ENCODE results near the gene WASF3. TPM values are rescaled to one million over a fixed set of nuclear protein-coding genes. Genes with fewer than 3 reads are reported as not detected.
A peak's percentile ranks its signal among the peaks of the same experiment; 100 is the strongest.

The WASF3 gene
- total and polyA plus RNA-seq, 2 of the 13 experiments (the other 11 are each of a cell fraction or from before 2014, with no cell fraction given), result 10.4 to 17.2 TPM

DNA sequence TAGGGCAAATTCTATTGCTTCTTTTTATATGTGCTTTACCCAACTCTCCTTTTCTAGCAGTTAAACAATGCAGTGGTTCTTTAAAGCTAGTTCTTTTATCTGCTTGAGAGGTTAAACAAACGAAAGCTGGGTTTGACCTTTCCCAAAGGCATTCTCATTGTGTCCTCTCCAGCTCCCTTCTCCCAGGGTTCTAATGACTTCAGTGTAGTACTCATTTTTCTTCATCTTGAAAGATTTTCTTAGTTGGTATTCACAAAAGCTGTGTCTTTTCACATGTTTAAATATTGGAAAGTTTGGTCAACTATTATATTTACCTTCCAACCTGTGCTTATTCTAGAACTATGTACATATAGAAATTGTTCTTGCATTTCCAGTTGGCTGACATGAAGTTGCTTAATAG, 1.5 kb downstream of the WASF3 start (continued):
- TF ChIP-seq, protein P1, sequence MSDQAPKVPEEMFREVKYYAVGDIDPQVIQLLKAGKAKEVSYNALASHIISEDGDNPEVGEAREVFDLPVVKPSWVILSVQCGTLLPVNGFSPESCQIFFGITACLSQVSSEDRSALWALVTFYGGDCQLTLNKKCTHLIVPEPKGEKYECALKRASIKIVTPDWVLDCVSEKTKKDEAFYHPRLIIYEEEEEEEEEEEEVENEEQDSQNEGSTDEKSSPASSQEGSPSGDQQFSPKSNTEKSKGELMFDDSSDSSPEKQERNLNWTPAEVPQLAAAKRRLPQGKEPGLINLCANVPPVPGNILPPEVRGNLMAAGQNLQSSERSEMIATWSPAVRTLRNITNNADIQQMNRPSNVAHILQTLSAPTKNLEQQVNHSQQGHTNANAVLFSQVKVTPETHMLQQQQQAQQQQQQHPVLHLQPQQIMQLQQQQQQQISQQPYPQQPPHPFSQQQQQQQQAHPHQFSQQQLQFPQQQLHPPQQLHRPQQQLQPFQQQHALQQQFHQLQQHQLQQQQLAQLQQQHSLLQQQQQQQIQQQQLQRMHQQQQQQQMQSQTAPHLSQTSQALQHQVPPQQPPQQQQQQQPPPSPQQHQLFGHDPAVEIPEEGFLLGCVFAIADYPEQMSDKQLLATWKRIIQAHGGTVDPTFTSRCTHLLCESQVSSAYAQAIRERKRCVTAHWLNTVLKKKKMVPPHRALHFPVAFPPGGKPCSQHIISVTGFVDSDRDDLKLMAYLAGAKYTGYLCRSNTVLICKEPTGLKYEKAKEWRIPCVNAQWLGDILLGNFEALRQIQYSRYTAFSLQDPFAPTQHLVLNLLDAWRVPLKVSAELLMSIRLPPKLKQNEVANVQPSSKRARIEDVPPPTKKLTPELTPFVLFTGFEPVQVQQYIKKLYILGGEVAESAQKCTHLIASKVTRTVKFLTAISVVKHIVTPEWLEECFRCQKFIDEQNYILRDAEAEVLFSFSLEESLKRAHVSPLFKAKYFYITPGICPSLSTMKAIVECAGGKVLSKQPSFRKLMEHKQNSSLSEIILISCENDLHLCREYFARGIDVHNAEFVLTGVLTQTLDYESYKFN (CRISPR knock-in tag; conservative IDR thresholded peaks at IDR 0.05), result 0 out of 2 replicates have a peak, but pooled peaks have one; percentile 22
- TF ChIP-seq SOX6 (IDR thresholded peaks at IDR 0.05) (no peak), SOX6 (CRISPR knock-in tag; IDR thresholded peaks at IDR 0.05) (peak; percentile 92), NR2F1 (CRISPR knock-in tag; IDR thresholded peaks at IDR 0.05) (peak in 1 of 2 experiments; percentile 48; a peak in 1 of 4 replicates), ISL2 (CRISPR knock-in tag; IDR thresholded peaks at IDR 0.05) (0 out of 2 replicates have a peak, but pooled peaks have one; percentile 45), SOX13 (IDR thresholded peaks at IDR 0.05) (peak; percentile 77), SOX13 (CRISPR knock-in tag; conservative IDR thresholded peaks at IDR 0.05 in 1 of 2, IDR thresholded peaks at IDR 0.05 in 1 of 2) (peak in 1 of 2 experiments; percentile 97; a peak in 2 of 4 replicates), ZFP62 (CRISPR knock-in tag; IDR thresholded peaks at IDR 0.05) (no peak), STAT5B (CRISPR knock-in tag; IDR thresholded peaks at IDR 0.05) (no peak), ZNF720 (CRISPR knock-in tag; IDR thresholded peaks at IDR 0.05) (no peak), SOX5 (CRISPR knock-in tag; IDR thresholded peaks at IDR 0.05; ENCODE audit: borderline replicate concordance) (peak; percentile 88), NR2F6 (IDR thresholded peaks at IDR 0.05) (peak; percentile 92), NR2F6 (CRISPR knock-in tag; IDR thresholded peaks at IDR 0.05) (peak; percentile 84)
- TF ChIP-seq, protein P2, sequence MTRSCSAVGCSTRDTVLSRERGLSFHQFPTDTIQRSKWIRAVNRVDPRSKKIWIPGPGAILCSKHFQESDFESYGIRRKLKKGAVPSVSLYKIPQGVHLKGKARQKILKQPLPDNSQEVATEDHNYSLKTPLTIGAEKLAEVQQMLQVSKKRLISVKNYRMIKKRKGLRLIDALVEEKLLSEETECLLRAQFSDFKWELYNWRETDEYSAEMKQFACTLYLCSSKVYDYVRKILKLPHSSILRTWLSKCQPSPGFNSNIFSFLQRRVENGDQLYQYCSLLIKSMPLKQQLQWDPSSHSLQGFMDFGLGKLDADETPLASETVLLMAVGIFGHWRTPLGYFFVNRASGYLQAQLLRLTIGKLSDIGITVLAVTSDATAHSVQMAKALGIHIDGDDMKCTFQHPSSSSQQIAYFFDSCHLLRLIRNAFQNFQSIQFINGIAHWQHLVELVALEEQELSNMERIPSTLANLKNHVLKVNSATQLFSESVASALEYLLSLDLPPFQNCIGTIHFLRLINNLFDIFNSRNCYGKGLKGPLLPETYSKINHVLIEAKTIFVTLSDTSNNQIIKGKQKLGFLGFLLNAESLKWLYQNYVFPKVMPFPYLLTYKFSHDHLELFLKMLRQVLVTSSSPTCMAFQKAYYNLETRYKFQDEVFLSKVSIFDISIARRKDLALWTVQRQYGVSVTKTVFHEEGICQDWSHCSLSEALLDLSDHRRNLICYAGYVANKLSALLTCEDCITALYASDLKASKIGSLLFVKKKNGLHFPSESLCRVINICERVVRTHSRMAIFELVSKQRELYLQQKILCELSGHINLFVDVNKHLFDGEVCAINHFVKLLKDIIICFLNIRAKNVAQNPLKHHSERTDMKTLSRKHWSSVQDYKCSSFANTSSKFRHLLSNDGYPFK (CRISPR knock-in tag; IDR thresholded peaks at IDR 0.05; ENCODE audit: borderline replicate concordance), result no peak
- TF ChIP-seq, protein P3, sequence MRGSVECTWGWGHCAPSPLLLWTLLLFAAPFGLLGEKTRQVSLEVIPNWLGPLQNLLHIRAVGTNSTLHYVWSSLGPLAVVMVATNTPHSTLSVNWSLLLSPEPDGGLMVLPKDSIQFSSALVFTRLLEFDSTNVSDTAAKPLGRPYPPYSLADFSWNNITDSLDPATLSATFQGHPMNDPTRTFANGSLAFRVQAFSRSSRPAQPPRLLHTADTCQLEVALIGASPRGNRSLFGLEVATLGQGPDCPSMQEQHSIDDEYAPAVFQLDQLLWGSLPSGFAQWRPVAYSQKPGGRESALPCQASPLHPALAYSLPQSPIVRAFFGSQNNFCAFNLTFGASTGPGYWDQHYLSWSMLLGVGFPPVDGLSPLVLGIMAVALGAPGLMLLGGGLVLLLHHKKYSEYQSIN (CRISPR knock-in tag; IDR thresholded peaks at IDR 0.05; ENCODE audit: borderline replicate concordance), result no peak

All from HepG2 (cell line).